Smooth muscle cell (in vitro differentiated cells): ENCODE results near the gene GALNS. TPM values are rescaled to one million over a fixed set of nuclear protein-coding genes. Genes with fewer than 3 reads are reported as not detected.

Experiments
- DNase-seq: peaks from one replicate; lab custom pipeline; 2025; ENCODE audit not compliant: unreplicated experiment; lab: John Stamatoyannopoulos, UW
- H2AFZ ChIP-seq: fragments of 200-600 bp; sonication (generic); 2 replicates; pipeline ENCODE4 v1.6.0; 2016; ENCODE audit warnings: antibody characterized with exemption, low read depth, mild to moderate bottlenecking
- H3F3A ChIP-seq: fragments of 200-600 bp; sonication (generic); 2 replicates; pipeline ENCODE4 v1.6.0; 2017; ENCODE audit warnings: antibody characterized with exemption, low read depth
- H3K27ac ChIP-seq: fragments of 200-600 bp; sonication (generic); 2 replicates; pipeline ENCODE4 v1.5.1; 2016; ENCODE audit warnings: low read depth, mild to moderate bottlenecking
- H3K27me3 ChIP-seq: fragments of 200-600 bp; sonication (generic); 2 replicates; pipeline ENCODE4 v1.6.1; 2016; ENCODE audit warnings: low read depth, mild to moderate bottlenecking
- H3K36me3 ChIP-seq: fragments of 200-600 bp; sonication (generic); 2 replicates; pipeline ENCODE4 v1.5.1; 2016; ENCODE audit warnings: low read depth
- H3K4me1 ChIP-seq: fragments of 200-600 bp; sonication (generic); 2 replicates; pipeline ENCODE4 v1.5.1; 2016; ENCODE audit warnings: low read depth
- H3K4me2 ChIP-seq: fragments of 200-600 bp; sonication (generic); 2 replicates; pipeline ENCODE4 v1.6.0; 2016; ENCODE audit warnings: mild to moderate bottlenecking
- H3K4me3 ChIP-seq: fragments of 200-600 bp; sonication (generic); 2 replicates; pipeline ENCODE4 v1.5.1; 2016; ENCODE audit warnings: mild to moderate bottlenecking
- H3K79me2 ChIP-seq: fragments of 200-600 bp; sonication (generic); 2 replicates; pipeline ENCODE4 v1.6.0; 2016; ENCODE audit warnings: low read depth, mild to moderate bottlenecking
- H3K9ac ChIP-seq: fragments of 200-600 bp; sonication (generic); 2 replicates; pipeline ENCODE4 v1.6.0; 2016; ENCODE audit warnings: low read depth
- H3K9me3 ChIP-seq: fragments of 200-600 bp; sonication (generic); replicated peaks from 2 replicates; pipeline ENCODE4 v1.5.1; 2016; ENCODE audit warnings: low read depth
- H4K20me1 ChIP-seq: fragments of 200-600 bp; sonication (generic); 2 replicates; pipeline ENCODE4 v1.6.0; 2016; ENCODE audit warnings: low read depth
- WGBS: methylation state at CpG from one replicate; pipeline ENCODE4 v1.1.7; 2016; ENCODE audit warnings: low lambda C conversion rate; 5-methylcytosine and 5-hydroxymethylcytosine counted together
- polyA plus RNA-seq: library from polyadenylated mRNA; unstranded; fragments of >200 nt; fragmentation: Nextera tagmentation; extraction: Ambion mirVana; gene quantifications from 2 replicates; pipeline ENCODE4 v1.2.1, GENCODE V29; 2016
- total RNA-seq: library from RNA; depleted of rRNA; stranded (reverse); fragments of >200 nt; gene quantifications from 2 replicates; pipeline ENCODE4 v1.2.3, GENCODE V29; 2014
- TF ChIP-seq, protein P1 (sequence below): fragments of 200-600 bp; sonication (generic); IDR thresholded peaks from 2 replicates; pipeline ENCODE4 v1.5.1; 2017; ENCODE audit warnings: borderline replicate concordance, mild to moderate bottlenecking, antibody characterized with exemption; ENCODE audit not compliant: insufficient read depth, poor library complexity, severe bottlenecking

Gene GALNS
- total and polyA plus RNA-seq, 2 experiments from 2014 or later = 20.8 to 21.3 TPM

GRCh38 chr16:88855176-88855575 lies 1.6 kb downstream of the GALNS start:
- no peak overlapping the region for H3K4me3 ChIP-seq
- no peaks in the 10 kb centered on the region for H3K36me3 ChIP-seq
- H3F3A ChIP-seq = no peaks in the 10 kb centered on the region
- H3K27ac ChIP-seq = no peak overlapping the region
- no peaks in the 10 kb centered on the region for H3K27me3 ChIP-seq
- no peaks in the 10 kb centered on the region for H3K9me3 ChIP-seq
- H3K9ac ChIP-seq = no peak overlapping the region
- peak overlapping the region; percentile 95 for H3K4me2 ChIP-seq
- 95% methylated on average over 8 of the region's 8 CpGs for WGBS
- H2AFZ ChIP-seq = no peak overlapping the region
- peaks cover 29% of the 10 kb centered on the region for H4K20me1 ChIP-seq
- TF ChIP-seq, protein P1, sequence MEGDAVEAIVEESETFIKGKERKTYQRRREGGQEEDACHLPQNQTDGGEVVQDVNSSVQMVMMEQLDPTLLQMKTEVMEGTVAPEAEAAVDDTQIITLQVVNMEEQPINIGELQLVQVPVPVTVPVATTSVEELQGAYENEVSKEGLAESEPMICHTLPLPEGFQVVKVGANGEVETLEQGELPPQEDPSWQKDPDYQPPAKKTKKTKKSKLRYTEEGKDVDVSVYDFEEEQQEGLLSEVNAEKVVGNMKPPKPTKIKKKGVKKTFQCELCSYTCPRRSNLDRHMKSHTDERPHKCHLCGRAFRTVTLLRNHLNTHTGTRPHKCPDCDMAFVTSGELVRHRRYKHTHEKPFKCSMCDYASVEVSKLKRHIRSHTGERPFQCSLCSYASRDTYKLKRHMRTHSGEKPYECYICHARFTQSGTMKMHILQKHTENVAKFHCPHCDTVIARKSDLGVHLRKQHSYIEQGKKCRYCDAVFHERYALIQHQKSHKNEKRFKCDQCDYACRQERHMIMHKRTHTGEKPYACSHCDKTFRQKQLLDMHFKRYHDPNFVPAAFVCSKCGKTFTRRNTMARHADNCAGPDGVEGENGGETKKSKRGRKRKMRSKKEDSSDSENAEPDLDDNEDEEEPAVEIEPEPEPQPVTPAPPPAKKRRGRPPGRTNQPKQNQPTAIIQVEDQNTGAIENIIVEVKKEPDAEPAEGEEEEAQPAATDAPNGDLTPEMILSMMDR = no peak
- no peak for DNase-seq
- peaks cover 3% of the 10 kb centered on the region for H3K4me1 ChIP-seq
- peaks cover 20% of the 10 kb centered on the region for H3K79me2 ChIP-seq

- Histone ChIP-seq H3K79me2 (peaks cover 20% of the 10 kb centered on the region), H3K4me1 (peaks cover 3% of the 10 kb centered on the region), H3K27me3 (no peaks in the 10 kb centered on the region), H3K36me3 (no peaks in the 10 kb centered on the region), H2AFZ (no peak overlapping the region), H3K4me2 (no peak overlapping the region), H3K9me3 (no peaks in the 10 kb centered on the region), H3F3A (no peaks in the 10 kb centered on the region), H3K9ac (no peak overlapping the region), H3K4me3 (no peak overlapping the region), H3K27ac (no peak overlapping the region), H4K20me1 (peaks cover 33% of the 10 kb centered on the region)
- TF ChIP-seq, protein P1 = no peak
- WGBS = 87% methylated on average over 20 of the region's 20 CpGs
- DNase-seq = no peak
These were observed 2.2 kb downstream of the GALNS start for GRCh38 chr16:88854306-88855111.

- no peak overlapping the region for H3K9ac ChIP-seq
- peaks cover 3% of the 10 kb centered on the region for H3K4me1 ChIP-seq
- TF ChIP-seq, protein P1 = no peak
- H3K27ac ChIP-seq = no peak overlapping the region
- no peak overlapping the region for H3K4me2 ChIP-seq
- peaks cover 38% of the 10 kb centered on the region for H4K20me1 ChIP-seq
- H3K27me3 ChIP-seq = no peaks in the 10 kb centered on the region
- H2AFZ ChIP-seq = no peak overlapping the region
- no peaks in the 10 kb centered on the region for H3F3A ChIP-seq
- no peaks in the 10 kb centered on the region for H3K36me3 ChIP-seq
- H3K9me3 ChIP-seq = no peaks in the 10 kb centered on the region
- DNase-seq = no peak
- H3K4me3 ChIP-seq = no peak overlapping the region
- 93% methylated on average over 17 of the region's 17 CpGs for WGBS
- H3K79me2 ChIP-seq = peaks cover 18% of the 10 kb centered on the region
These were observed 3.3 kb downstream of the GALNS start for GRCh38 chr16:88853325-88853941.
